ENCODE results near the gene ADK.
"Not testable (repeated sequence)": the region's sequence is repeated elsewhere in the genome, so short reads cannot be mapped to it uniquely, and the experiment has no call there.

The ADK gene

GRCh38 chr10:74179111-74179710 lies 28.2 kb downstream of the ADK start:
- no peak for DNase-seq (ENCODE audit: low read depth)

- DNase-seq (ENCODE audit: low read depth): no peak
These were observed 35.7 kb downstream of the ADK start for GRCh38 chr10:74186678-74187077.

- no peak for DNase-seq (ENCODE audit: low read depth)
These were observed 36.2 kb downstream of the ADK start for GRCh38 chr10:74187237-74187636.

GRCh38 chr10:74188617-74189016 lies 37.6 kb downstream of the ADK start:
- not testable (repeated sequence) for DNase-seq (ENCODE audit: low read depth)

GRCh38 chr10:74189999-74190421 lies 39.0 kb downstream of the ADK start:
- no peak for DNase-seq (ENCODE audit: low read depth)

- no peak for DNase-seq (ENCODE audit: low read depth)
These were observed 39.5 kb downstream of the ADK start for GRCh38 chr10:74190494-74190893.

GRCh38 chr10:74194545-74194944 lies 43.5 kb downstream of the ADK start:
- no peak for DNase-seq (ENCODE audit: low read depth)

GRCh38 chr10:74194999-74195398 lies 44.0 kb downstream of the ADK start:
- DNase-seq (ENCODE audit: low read depth): no peak

GRCh38 chr10:74199315-74199714 lies 48.3 kb downstream of the ADK start:
- DNase-seq (ENCODE audit: low read depth): no peak

GRCh38 chr10:74202356-74202755 lies 51.3 kb downstream of the ADK start:
- no peak for DNase-seq (ENCODE audit: low read depth)

GRCh38 chr10:74206746-74207145 lies 55.7 kb downstream of the ADK start:
- DNase-seq (ENCODE audit: low read depth): no peak

GRCh38 chr10:74207691-74208480 lies 56.9 kb downstream of the ADK start:
- DNase-seq (ENCODE audit: low read depth): no peak

- no peak for DNase-seq (ENCODE audit: low read depth)
These were observed 58.0 kb downstream of the ADK start for GRCh38 chr10:74208997-74209396.

GRCh38 chr10:74213019-74213418 lies 62.0 kb downstream of the ADK start:
- DNase-seq (ENCODE audit: low read depth): no peak

GRCh38 chr10:74213571-74214162 lies 62.6 kb downstream of the ADK start:
- DNase-seq (ENCODE audit: low read depth): no peak

GRCh38 chr10:74217110-74217509 lies 66.1 kb downstream of the ADK start:
- not testable (repeated sequence) for DNase-seq (ENCODE audit: low read depth)

GRCh38 chr10:74222467-74222866 lies 71.4 kb downstream of the ADK start:
- DNase-seq (ENCODE audit: low read depth): not testable (repeated sequence)

GRCh38 chr10:74223755-74224529 lies 72.9 kb downstream of the ADK start:
- no peak for DNase-seq (ENCODE audit: low read depth)

- DNase-seq (ENCODE audit: low read depth): no peak
These were observed 76.8 kb downstream of the ADK start for GRCh38 chr10:74227697-74228424.

GRCh38 chr10:74231375-74231774 lies 80.4 kb downstream of the ADK start:
- DNase-seq (ENCODE audit: low read depth): no peak

GRCh38 chr10:74233281-74233680 lies 82.3 kb downstream of the ADK start:
- DNase-seq (ENCODE audit: low read depth): no peak

GRCh38 chr10:74234569-74234968 lies 83.5 kb downstream of the ADK start:
- no peak for DNase-seq (ENCODE audit: low read depth)
